ENCODE data around the gene MRPS10.
"Not testable (repeated sequence)": the region's sequence is repeated elsewhere in the genome, so short reads cannot be mapped to it uniquely, and the experiment has no call there.

The MRPS10 gene

GRCh38 chr6:42237857-42238256 lies 20.2 kb upstream of the MRPS10 start:
- ATAC-seq (no peak), DNase-seq (no peak)

GRCh38 chr6:42236682-42237473 lies 19.2 kb upstream of the MRPS10 start:
- DNase-seq (no peak), ATAC-seq (peak; percentile 48)

GRCh38 chr6:42236030-42236429 lies 18.4 kb upstream of the MRPS10 start:
- DNase-seq (no peak), ATAC-seq (no peak)

GRCh38 chr6:42232035-42232434 lies 14.4 kb upstream of the MRPS10 start:
- DNase-seq, result no peak
- no peak for ATAC-seq

- no peak for ATAC-seq
- no peak for DNase-seq
Observed at GRCh38 chr6:42230345-42231321, 13.0 kb upstream of the MRPS10 start.

GRCh38 chr6:42229506-42230119 lies 12.0 kb upstream of the MRPS10 start:
- DNase-seq (no peak), ATAC-seq (no peak)

- no peak for ATAC-seq
Observed at GRCh38 chr6:42228305-42228704, 10.6 kb upstream of the MRPS10 start.

GRCh38 chr6:42227173-42227850 lies 9.7 kb upstream of the MRPS10 start:
- ATAC-seq (no peak), DNase-seq (no peak)

More at GRCh38 chr6:42228305-42228704, 10.6 kb upstream of the MRPS10 start:
- DNase-seq, result no peak

- DNase-seq (no peak), ATAC-seq (no peak)
Observed at GRCh38 chr6:42226645-42227143, 9.0 kb upstream of the MRPS10 start.

GRCh38 chr6:42226161-42226611 lies 8.5 kb upstream of the MRPS10 start:
- DNase-seq, result no peak
- no peak for ATAC-seq

- no peak for DNase-seq
- no peak for ATAC-seq
Observed at GRCh38 chr6:42225419-42225818, 7.8 kb upstream of the MRPS10 start.

- ATAC-seq, result no peak
Observed at GRCh38 chr6:42225029-42225339, 7.3 kb upstream of the MRPS10 start.

GRCh38 chr6:42224222-42225028 lies 6.8 kb upstream of the MRPS10 start:
- DNase-seq (no peak), ATAC-seq (peak; percentile 98)

More at GRCh38 chr6:42225029-42225339, 7.3 kb upstream of the MRPS10 start:
- DNase-seq, result no peak

GRCh38 chr6:42222448-42222847 lies 4.8 kb upstream of the MRPS10 start:
- ATAC-seq (no peak), DNase-seq (no peak)

GRCh38 chr6:42221546-42221945 lies 3.9 kb upstream of the MRPS10 start:
- DNase-seq, result no peak
- ATAC-seq, result no peak

- DNase-seq, result no peak
- no peak for ATAC-seq
Observed at GRCh38 chr6:42220807-42221206, 3.1 kb upstream of the MRPS10 start.

- ATAC-seq, result no peak
- DNase-seq, result no peak
Observed at GRCh38 chr6:42217157-42217518, 523 bp downstream of the MRPS10 start.

GRCh38 chr6:42216495-42216894 lies 1.2 kb downstream of the MRPS10 start:
- not testable (repeated sequence) for ATAC-seq, DNase-seq

GRCh38 chr6:42212442-42212841 lies 5.2 kb downstream of the MRPS10 start:
- DNase-seq (no peak), ATAC-seq (no peak)

- DNase-seq (no peak), ATAC-seq (no peak)
Observed at GRCh38 chr6:42211726-42212125, 5.9 kb downstream of the MRPS10 start.

- no peak for ATAC-seq
- DNase-seq, result no peak
Observed at GRCh38 chr6:42210551-42210950, 7.1 kb downstream of the MRPS10 start.

All from stimulated activated naive CD8-positive, alpha-beta T cell treated with anti-CD3 and anti-CD28 coated beads, Interleukin-15, Interleukin-2, amounts not matched to agents 100 U/mL and 50 U/mL, for 24 hours (primary cell).